ENCODE data around the gene CHAMP1.
"Not testable (repeated sequence)": the region's sequence is repeated elsewhere in the genome, so short reads cannot be mapped to it uniquely, and the experiment has no call there.

The CHAMP1 gene

GRCh38 chr13:114325729-114326128 lies 11.4 kb downstream of the CHAMP1 start:
- Histone ChIP-seq H3K27ac (ENCODE audit: poor library complexity, severe bottlenecking) (no peak overlapping the region), H3K27me3 (ENCODE audit: insufficient read depth, poor library complexity, severe bottlenecking) (no peaks in the 10 kb centered on the region), H3K4me1 (ENCODE audit: insufficient read depth, poor library complexity, severe bottlenecking) (no peaks in the 10 kb centered on the region), H3K9me3 (ENCODE audit: severe bottlenecking) (no peaks in the 10 kb centered on the region), H3K4me3 (ENCODE audit: severe bottlenecking) (no peak overlapping the region), H3K36me3 (ENCODE audit: low read depth) (peaks cover 62% of the 10 kb centered on the region)
- TF ChIP-seq CTCF (IDR thresholded peaks at IDR 0.05; ENCODE audit: poor library complexity, severe bottlenecking): no peak
- ATAC-seq (ENCODE audit: low read depth): no peak
- no peak for DNase-seq (ENCODE audit: low spot score)

DNA sequence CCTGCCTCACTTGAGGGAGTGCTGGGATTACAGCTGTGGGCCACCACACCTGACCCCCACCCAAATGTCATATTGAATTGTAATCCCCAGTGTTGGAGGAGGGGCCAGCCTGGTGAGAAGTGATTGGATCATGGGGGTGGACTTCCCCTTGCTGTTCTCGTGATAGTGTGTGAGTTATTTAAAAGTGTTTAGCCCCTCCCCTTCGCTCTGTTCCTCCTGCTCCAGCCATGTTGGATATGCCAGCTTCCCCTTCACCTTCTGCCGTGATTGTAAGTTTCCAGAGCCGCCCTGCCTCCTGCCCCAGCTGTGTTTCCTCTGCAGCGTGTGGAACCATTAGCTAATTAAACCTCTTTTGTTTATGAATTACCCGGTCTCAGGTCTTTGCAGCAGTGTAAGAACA lies 13.7 kb downstream of the CHAMP1 start:
- TF ChIP-seq CTCF (IDR thresholded peaks at IDR 0.05; ENCODE audit: poor library complexity, severe bottlenecking): no peak
- H3K36me3 ChIP-seq (ENCODE audit: low read depth): peaks cover 41% of the 10 kb centered on the region
- no peaks in the 10 kb centered on the region for H3K27me3 ChIP-seq (ENCODE audit: insufficient read depth, poor library complexity, severe bottlenecking)
- H3K4me1 ChIP-seq (ENCODE audit: insufficient read depth, poor library complexity, severe bottlenecking): no peaks in the 10 kb centered on the region
- H3K27ac ChIP-seq (ENCODE audit: poor library complexity, severe bottlenecking): no peak overlapping the region
- DNase-seq (ENCODE audit: low spot score) (no peak), ATAC-seq (ENCODE audit: low read depth) (no peak)
- H3K9me3 ChIP-seq (ENCODE audit: severe bottlenecking): no peaks in the 10 kb centered on the region
- H3K4me3 ChIP-seq (ENCODE audit: severe bottlenecking): no peak overlapping the region

GRCh38 chr13:114328595-114328994 lies 14.3 kb downstream of the CHAMP1 start:
- no peaks in the 10 kb centered on the region for H3K4me1 ChIP-seq (ENCODE audit: insufficient read depth, poor library complexity, severe bottlenecking)
- ATAC-seq (ENCODE audit: low read depth) (no peak), DNase-seq (ENCODE audit: low spot score) (no peak)
- peaks cover 35% of the 10 kb centered on the region for H3K36me3 ChIP-seq (ENCODE audit: low read depth)
- no peaks in the 10 kb centered on the region for H3K9me3 ChIP-seq (ENCODE audit: severe bottlenecking)
- H3K27ac ChIP-seq (ENCODE audit: poor library complexity, severe bottlenecking): no peak overlapping the region
- no peak for TF ChIP-seq CTCF (IDR thresholded peaks at IDR 0.05; ENCODE audit: poor library complexity, severe bottlenecking)
- H3K4me3 ChIP-seq (ENCODE audit: severe bottlenecking): no peak overlapping the region
- H3K27me3 ChIP-seq (ENCODE audit: insufficient read depth, poor library complexity, severe bottlenecking): no peaks in the 10 kb centered on the region

DNA sequence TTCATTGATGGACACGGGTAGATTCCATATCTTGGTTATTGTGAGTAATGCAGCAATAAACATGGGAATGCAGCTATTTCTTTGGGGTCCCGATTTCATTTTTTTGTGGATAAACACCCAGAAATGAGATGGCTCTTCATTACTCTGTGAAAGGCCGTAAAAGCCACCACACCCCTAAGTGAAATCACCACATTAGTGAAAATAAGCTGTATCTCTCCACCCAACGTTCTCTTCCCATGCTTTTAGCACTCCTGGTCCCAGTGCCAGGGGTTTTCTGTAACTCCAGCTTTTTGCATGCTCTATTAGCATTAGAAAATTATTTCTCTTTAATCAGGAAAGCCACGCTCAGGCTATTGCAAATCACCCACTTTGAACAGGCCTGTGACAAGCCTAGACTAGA lies 15.8 kb downstream of the CHAMP1 start:
- no peak for TF ChIP-seq CTCF (IDR thresholded peaks at IDR 0.05; ENCODE audit: poor library complexity, severe bottlenecking)
- Histone ChIP-seq H3K27me3 (ENCODE audit: insufficient read depth, poor library complexity, severe bottlenecking) (no peaks in the 10 kb centered on the region), H3K36me3 (ENCODE audit: low read depth) (peaks cover 20% of the 10 kb centered on the region), H3K4me3 (ENCODE audit: severe bottlenecking) (no peak overlapping the region), H3K9me3 (ENCODE audit: severe bottlenecking) (no peaks in the 10 kb centered on the region), H3K27ac (ENCODE audit: poor library complexity, severe bottlenecking) (no peak overlapping the region), H3K4me1 (ENCODE audit: insufficient read depth, poor library complexity, severe bottlenecking) (no peaks in the 10 kb centered on the region)
- ATAC-seq (ENCODE audit: low read depth): no peak
- DNase-seq (ENCODE audit: low spot score): no peak

DNA sequence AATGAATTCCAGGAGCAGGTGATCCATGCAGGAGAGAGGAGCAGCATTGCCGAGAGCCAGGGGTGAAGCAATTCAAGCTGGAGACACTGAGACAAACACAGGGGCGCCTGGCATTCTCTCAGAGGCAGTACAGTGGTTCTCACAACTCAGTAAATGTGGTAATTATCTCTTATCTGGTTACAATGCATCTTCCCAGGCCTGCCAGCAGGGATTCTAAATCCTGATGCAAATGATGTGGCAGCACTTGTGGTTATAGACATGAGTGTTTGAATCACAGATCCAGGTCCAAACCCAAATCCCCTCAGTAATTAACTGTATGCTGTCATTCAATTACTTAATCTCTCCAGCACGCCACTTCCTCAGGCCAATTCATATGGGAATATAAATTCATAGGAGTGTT lies 19.6 kb downstream of the CHAMP1 start:
- not testable (repeated sequence) for ATAC-seq (ENCODE audit: low read depth); DNase-seq (ENCODE audit: low spot score); H3K9me3 ChIP-seq (ENCODE audit: severe bottlenecking); H3K27me3 ChIP-seq (ENCODE audit: insufficient read depth, poor library complexity, severe bottlenecking); H3K4me1 ChIP-seq (ENCODE audit: insufficient read depth, poor library complexity, severe bottlenecking); H3K27ac ChIP-seq (ENCODE audit: poor library complexity, severe bottlenecking); H3K4me3 ChIP-seq (ENCODE audit: severe bottlenecking); H3K36me3 ChIP-seq (ENCODE audit: low read depth)

All from RWPE2 (cell line).